ENCODE results near the gene NDUFAF7. TPM values are rescaled to one million over a fixed set of nuclear protein-coding genes. Genes with fewer than 3 reads are reported as not detected.
"Not testable (repeated sequence)": the region's sequence is repeated elsewhere in the genome, so short reads cannot be mapped to it uniquely, and the experiment has no call there.

Gene NDUFAF7
- total and polyA plus RNA-seq, 12 donors: 15.4 to 42.5 (median 28.7) TPM

- Histone ChIP-seq H3K36me3 (replicated peaks in 1 of 2) (peaks cover 4 to 63% of the 10 kb centered on the region in 2 donors), H3K4me1 (replicated peaks in 1 of 2) (no peaks in the 10 kb centered on the region), H3K27me3 (no peaks in the 10 kb centered on the region), H3K4me3 (no peak overlapping the region), H3K9me3 (replicated peaks in 1 of 3) (peaks cover 0 to 14% (median 14%) of the 10 kb centered on the region in 3 donors), H3K27ac (no peak overlapping the region)
- intact Hi-C loops (cut with DNase I): loop anchor here in 1 of 2 donors (2.0 kb wide), 1 partner anchor 49 kb away; no protein-coding TSS in a partner anchor
- TF ChIP-seq POLR2A (IDR thresholded peaks at IDR 0.05) (no peak), CTCF (IDR thresholded peaks at IDR 0.05) (no peak)
- WGBS, 4 donors: 90 to 92% (median 92%) methylated on average over 5 of the region's 5 CpGs
- no peak for DNase-seq
Measured at GRCh38 chr2:37205689-37206341, 25.6 kb upstream of the NDUFAF7 start.

- Histone ChIP-seq H3K9me3 (replicated peaks in 1 of 3) (peaks cover 0 to 14% (median 14%) of the 10 kb centered on the region in 3 donors), H3K36me3 (replicated peaks in 1 of 2) (peaks cover 4 to 62% of the 10 kb centered on the region in 2 donors)
- H3K27ac ChIP-seq; H3K4me1 ChIP-seq (replicated peaks in 1 of 2); DNase-seq; H3K4me3 ChIP-seq; H3K27me3 ChIP-seq; intact Hi-C loops (cut with DNase I): not testable (repeated sequence)
- WGBS, 4 donors: 95 to 97% (median 96%) methylated on average over 2 of the region's 2 CpGs
Measured at GRCh38 chr2:37206760-37207159, 24.7 kb upstream of the NDUFAF7 start.

GRCh38 chr2:37211212-37211611 lies 20.2 kb upstream of the NDUFAF7 start:
- H3K9me3 ChIP-seq (replicated peaks in 1 of 3): peaks cover 0 to 14% (median 14%) of the 10 kb centered on the region in 3 donors
- intact Hi-C loops (cut with DNase I): no loop called here
- no peaks in the 10 kb centered on the region for H3K27me3 ChIP-seq
- no peak overlapping the region for H3K27ac ChIP-seq
- TF ChIP-seq POLR2A (IDR thresholded peaks at IDR 0.05) (no peak), CTCF (IDR thresholded peaks at IDR 0.05) (no peak)
- DNase-seq: no peak
- peaks cover 0 to 9% of the 10 kb centered on the region in 2 donors for H3K4me1 ChIP-seq (replicated peaks in 1 of 2)
- H3K36me3 ChIP-seq (replicated peaks in 1 of 2): peaks cover 0 to 72% of the 10 kb centered on the region in 2 donors
- H3K4me3 ChIP-seq: no peak overlapping the region

GRCh38 chr2:37211939-37212338 lies 19.5 kb upstream of the NDUFAF7 start:
- H3K4me1 ChIP-seq (replicated peaks in 1 of 2): peaks cover 0 to 9% of the 10 kb centered on the region in 2 donors
- H3K9me3 ChIP-seq (replicated peaks in 1 of 3): peaks cover 0 to 14% (median 14%) of the 10 kb centered on the region in 3 donors
- no peak for TF ChIP-seq CTCF (IDR thresholded peaks at IDR 0.05)
- TF ChIP-seq POLR2A (IDR thresholded peaks at IDR 0.05): no peak
- H3K4me3 ChIP-seq: no peak overlapping the region
- WGBS, 4 donors: 68 to 76% (median 69%) methylated on average over 3 of the region's 3 CpGs
- H3K36me3 ChIP-seq (replicated peaks in 1 of 2): peaks cover 0 to 76% of the 10 kb centered on the region in 2 donors
- no peaks in the 10 kb centered on the region for H3K27me3 ChIP-seq
- H3K27ac ChIP-seq: no peak overlapping the region
- intact Hi-C loops (cut with DNase I): no loop called here
- DNase-seq: no peak

- Histone ChIP-seq H3K27ac (no peak overlapping the region), H3K4me1 (replicated peaks in 1 of 2) (peaks cover 0 to 9% of the 10 kb centered on the region in 2 donors), H3K4me3 (no peak overlapping the region), H3K27me3 (no peaks in the 10 kb centered on the region), H3K36me3 (replicated peaks in 1 of 2) (peaks cover 0 to 84% of the 10 kb centered on the region in 2 donors), H3K9me3 (replicated peaks in 1 of 3) (no peaks in the 10 kb centered on the region)
- intact Hi-C loops (cut with DNase I): no loop called here
- WGBS, 4 donors: 65 to 87% (median 72%) methylated on average over 1 of the region's 1 CpG
- no peak for TF ChIP-seq CTCF (IDR thresholded peaks at IDR 0.05)
- no peak for TF ChIP-seq POLR2A (IDR thresholded peaks at IDR 0.05)
- no peak for DNase-seq
Measured at GRCh38 chr2:37215250-37215649, 16.2 kb upstream of the NDUFAF7 start.
